Measurements from ENCODE around the gene GABRR2. TPM values are rescaled to one million over a fixed set of nuclear protein-coding genes. Genes with fewer than 3 reads are reported as not detected.

GABRR2 gene
- total RNA-seq, 2 donors from 2014 or later, result 0.48 to 0.49 TPM

- H3K4me1 ChIP-seq, result no peaks in the 10 kb centered on the region
- H3K9me3 ChIP-seq, result no peaks in the 10 kb centered on the region
- intact Hi-C loops (cut with DNase I), result no loop called here
- H3K36me3 ChIP-seq, result peaks cover 2% of the 10 kb centered on the region
- DNase-seq, result no peak
- H3K4me3 ChIP-seq, result no peak overlapping the region
- H3K27me3 ChIP-seq, result no peaks in the 10 kb centered on the region
- TF ChIP-seq, protein P1, sequence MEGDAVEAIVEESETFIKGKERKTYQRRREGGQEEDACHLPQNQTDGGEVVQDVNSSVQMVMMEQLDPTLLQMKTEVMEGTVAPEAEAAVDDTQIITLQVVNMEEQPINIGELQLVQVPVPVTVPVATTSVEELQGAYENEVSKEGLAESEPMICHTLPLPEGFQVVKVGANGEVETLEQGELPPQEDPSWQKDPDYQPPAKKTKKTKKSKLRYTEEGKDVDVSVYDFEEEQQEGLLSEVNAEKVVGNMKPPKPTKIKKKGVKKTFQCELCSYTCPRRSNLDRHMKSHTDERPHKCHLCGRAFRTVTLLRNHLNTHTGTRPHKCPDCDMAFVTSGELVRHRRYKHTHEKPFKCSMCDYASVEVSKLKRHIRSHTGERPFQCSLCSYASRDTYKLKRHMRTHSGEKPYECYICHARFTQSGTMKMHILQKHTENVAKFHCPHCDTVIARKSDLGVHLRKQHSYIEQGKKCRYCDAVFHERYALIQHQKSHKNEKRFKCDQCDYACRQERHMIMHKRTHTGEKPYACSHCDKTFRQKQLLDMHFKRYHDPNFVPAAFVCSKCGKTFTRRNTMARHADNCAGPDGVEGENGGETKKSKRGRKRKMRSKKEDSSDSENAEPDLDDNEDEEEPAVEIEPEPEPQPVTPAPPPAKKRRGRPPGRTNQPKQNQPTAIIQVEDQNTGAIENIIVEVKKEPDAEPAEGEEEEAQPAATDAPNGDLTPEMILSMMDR (IDR thresholded peaks at IDR 0.05), result no peak
- no peak overlapping the region for H3K27ac ChIP-seq
- H3K9ac ChIP-seq (ENCODE audit: low read depth in 2 of 2, low read length in 2 of 2), result no peak overlapping the region
These were observed 31.3 kb upstream of the GABRR2 start for GRCh38 chr6:89346433-89346832.

GRCh38 chr6:89339565-89339964, 24.5 kb upstream of the GABRR2 start:
- intact Hi-C loops (cut with DNase I), result no loop called here
- TF ChIP-seq, protein P1 (IDR thresholded peaks at IDR 0.05), result no peak
- H3K36me3 ChIP-seq, result peaks cover 3% of the 10 kb centered on the region

DNA sequence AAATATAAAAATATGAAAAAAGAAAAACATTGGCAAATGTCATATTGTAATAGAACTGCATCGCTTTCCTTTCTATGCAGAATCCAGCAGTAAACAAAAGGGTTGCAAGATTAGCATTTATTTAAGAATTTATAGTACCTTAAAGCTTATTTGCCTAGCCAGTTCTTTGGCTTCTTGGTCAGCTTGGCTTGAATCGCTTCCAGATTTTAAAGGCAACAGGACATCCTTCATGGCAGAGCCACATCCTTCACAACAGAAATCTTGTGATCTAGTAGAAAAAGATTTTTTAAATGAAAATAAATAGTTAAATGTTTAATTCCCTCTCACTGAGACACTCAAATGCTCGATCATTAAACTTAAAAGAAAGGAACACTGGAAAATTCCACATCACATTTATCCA, 20.1 kb upstream of the GABRR2 start:
- H3K27me3 ChIP-seq, result no peaks in the 10 kb centered on the region
- no peak overlapping the region for H3K9ac ChIP-seq (ENCODE audit: low read depth in 2 of 2, low read length in 2 of 2)
- no peaks in the 10 kb centered on the region for H3K36me3 ChIP-seq
- no peak overlapping the region for H3K27ac ChIP-seq
- H3K4me3 ChIP-seq, result no peak overlapping the region
- TF ChIP-seq, protein P1 (IDR thresholded peaks at IDR 0.05), result no peak
- no peaks in the 10 kb centered on the region for H3K4me1 ChIP-seq
- intact Hi-C loops (cut with DNase I), result no loop called here
- no peaks in the 10 kb centered on the region for H3K9me3 ChIP-seq
- no peak for DNase-seq

More at GRCh38 chr6:89339565-89339964, 24.5 kb upstream of the GABRR2 start:
- Histone ChIP-seq H3K4me1 (no peaks in the 10 kb centered on the region), H3K9me3 (no peaks in the 10 kb centered on the region), H3K4me3 (no peak overlapping the region), H3K27ac (no peak overlapping the region), H3K9ac (ENCODE audit: low read depth in 2 of 2, low read length in 2 of 2) (no peak overlapping the region), H3K27me3 (no peaks in the 10 kb centered on the region)
- DNase-seq, result no peak

DNA sequence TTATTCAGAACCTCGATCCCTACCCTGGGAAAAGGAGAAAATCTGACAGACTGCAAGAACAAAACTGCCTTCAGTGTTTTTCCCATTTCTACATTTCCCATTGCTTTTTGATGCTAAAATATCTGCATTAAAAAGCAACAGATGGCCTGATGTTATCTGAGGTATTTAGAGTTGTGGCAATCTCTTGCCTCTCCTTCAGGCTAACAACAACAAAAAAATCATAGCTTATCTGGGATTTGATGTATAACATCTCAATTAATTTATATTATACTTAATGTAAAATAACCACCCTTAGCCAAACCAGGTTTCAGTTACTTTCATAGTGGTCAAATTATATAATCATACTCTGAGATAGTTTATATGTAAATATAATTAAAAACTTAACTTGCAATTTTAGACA, 15.8 kb upstream of the GABRR2 start:
- intact Hi-C loops (cut with DNase I), result no loop called here
- Histone ChIP-seq H3K36me3 (no peaks in the 10 kb centered on the region), H3K27ac (no peak overlapping the region), H3K4me3 (no peak overlapping the region), H3K27me3 (no peaks in the 10 kb centered on the region), H3K9me3 (no peaks in the 10 kb centered on the region), H3K9ac (ENCODE audit: low read depth in 2 of 2, low read length in 2 of 2) (no peak overlapping the region), H3K4me1 (no peaks in the 10 kb centered on the region)
- no peak for DNase-seq
- TF ChIP-seq, protein P1 (IDR thresholded peaks at IDR 0.05), result no peak

GRCh38 chr6:89328976-89329375, 13.9 kb upstream of the GABRR2 start:
- no peak overlapping the region for H3K9ac ChIP-seq (ENCODE audit: low read depth in 2 of 2, low read length in 2 of 2)
- TF ChIP-seq, protein P1 (IDR thresholded peaks at IDR 0.05), result no peak
- H3K36me3 ChIP-seq, result no peaks in the 10 kb centered on the region
- no peak for DNase-seq
- H3K4me1 ChIP-seq, result no peaks in the 10 kb centered on the region
- no peak overlapping the region for H3K4me3 ChIP-seq
- no peak overlapping the region for H3K27ac ChIP-seq
- no peaks in the 10 kb centered on the region for H3K9me3 ChIP-seq
- intact Hi-C loops (cut with DNase I), result no loop called here
- no peaks in the 10 kb centered on the region for H3K27me3 ChIP-seq

- no peak overlapping the region for H3K27ac ChIP-seq
- H3K4me3 ChIP-seq, result no peak overlapping the region
- no peaks in the 10 kb centered on the region for H3K9me3 ChIP-seq
- no peaks in the 10 kb centered on the region for H3K4me1 ChIP-seq
- TF ChIP-seq, protein P1 (IDR thresholded peaks at IDR 0.05), result no peak
- H3K36me3 ChIP-seq, result no peaks in the 10 kb centered on the region
- H3K27me3 ChIP-seq, result no peaks in the 10 kb centered on the region
- no peak for DNase-seq
- H3K9ac ChIP-seq (ENCODE audit: low read depth in 2 of 2, low read length in 2 of 2), result no peak overlapping the region
- intact Hi-C loops (cut with DNase I), result no loop called here
These were observed 9.2 kb upstream of the GABRR2 start for GRCh38 chr6:89324304-89324703.

Data from colonic mucosa (tissue), 4 donors.